K562 (cell line): ENCODE data around the gene SLC5A11. TPM values are rescaled to one million over a fixed set of nuclear protein-coding genes. Genes with fewer than 3 reads are reported as not detected.
A peak's percentile ranks its signal among the peaks of the same experiment; 100 is the strongest.

Experiments
- ETS2 ChIP-seq: IDR thresholded peaks from 2 replicates; pipeline ENCODE4 v1.6.1; 2016; ENCODE audit warnings: borderline replicate concordance, missing genetic modification characterization, mild to moderate bottlenecking, moderate library complexity, missing compliant biosample characterization; ENCODE audit not compliant: poor library complexity, severe bottlenecking
- JUNB ChIP-seq: fragments of 450-650 bp; formaldehyde crosslinking; conservative IDR thresholded peaks from 2 replicates; pipeline ENCODE4 v1.4.0; 2020; ENCODE audit warnings: mild to moderate bottlenecking
- KAT2B ChIP-seq: IDR thresholded peaks from one replicate; pipeline ENCODE4 v1.6.1; 2012; ENCODE audit warnings: low read depth, mild to moderate bottlenecking, control low read depth, inconsistent platforms, low read length, moderate library complexity
- KDM2B ChIP-seq: fragments of 250-450 bp; sonication (Bioruptor Pico); IDR thresholded peaks from 2 replicates; pipeline ENCODE4 v1.8.0; 2021; ENCODE audit warnings: mild to moderate bottlenecking, moderate library complexity
- RHOXF2B ChIP-seq: fragments of 250-450 bp; sonication (Bioruptor Pico); conservative IDR thresholded peaks from 2 replicates; pipeline ENCODE4 v1.5.1; 2021
- TCF7L2 ChIP-seq: fragments of 150-350 bp; IDR thresholded peaks from 2 replicates; pipeline ENCODE4 v1.6.1; 2016; ENCODE audit warnings: low read depth, mild to moderate bottlenecking, low read length, moderate library complexity
- ZC3H11A ChIP-seq: IDR thresholded peaks from 2 replicates; pipeline ENCODE4 v1.6.1; 2012; ENCODE audit warnings: low read depth, low read length, improper control_type of control experiment
- ZNF133 ChIP-seq: fragments of 250-450 bp; sonication (Bioruptor Pico); IDR thresholded peaks from 2 replicates; pipeline ENCODE4 v1.4.0; 2020; ENCODE audit warnings: mild to moderate bottlenecking
- ZNF316 ChIP-seq: fragments of 450-650 bp; IDR thresholded peaks from 2 replicates; pipeline ENCODE4 v1.6.1; 2016
- ZNF696 ChIP-seq: fragments of 250-450 bp; sonication (Bioruptor Pico); conservative IDR thresholded peaks from 2 replicates; pipeline ENCODE4 v1.4.0; 2020; ENCODE audit warnings: mild to moderate bottlenecking, moderate library complexity
- polyA plus RNA-seq, 8 experiments: library from polyadenylated mRNA; depleted of rRNA in 4 of 8; stranded (reverse) in 5 of 8; unstranded in 3 of 8; fragments of >200 nt; fragmentation: Nextera tagmentation in 2 of 8; fragmentation: Illumina TruSeq in 1 of 8; extraction: Ambion mirVana in 2 of 8; extraction: Trizol in 1 of 8; gene quantifications; 2 replicates each; pipeline versions ENCODE4 v1.2.1 to v1.2.3, GENCODE V29; 2011 to 2014; ENCODE audit warnings: inconsistent platforms in 1 of 8, missing spikeins in 1 of 8
- total RNA-seq, 7 experiments: library from RNA; depleted of rRNA in 6 of 7; stranded (reverse); fragments of >200 nt in 6 of 7; fragmentation: Illumina TruSeq in 2 of 7; extraction: Trizol in 2 of 7; gene quantifications; 2 replicates each; pipeline versions ENCODE4 v1.2.1 to v1.2.3, GENCODE V29; 2011 to 2021; ENCODE audit warnings: low replicate concordance in 1 of 7
- TF ChIP-seq, protein P1 (sequence below): fragments of 250-450 bp; sonication (Bioruptor Pico); IDR thresholded peaks from 2 replicates; pipeline ENCODE4 v1.4.0; 2020
- TF ChIP-seq, protein P2 (sequence below): fragments of 450-650 bp; conservative IDR thresholded peaks from 2 replicates; pipeline ENCODE4 v1.6.1; 2016; ENCODE audit warnings: missing genetic modification characterization, low read depth, mild to moderate bottlenecking, control low read depth, missing compliant biosample characterization
- TF ChIP-seq, protein P3 (sequence below): IDR thresholded peaks from 3 replicates; pipeline ENCODE4 v1.6.1; 2011; ENCODE audit warnings: borderline replicate concordance, mild to moderate bottlenecking; ENCODE audit not compliant: insufficient read length, insufficient read depth
- TF ChIP-seq, protein P4 (sequence below): fragments of 450-650 bp; IDR thresholded peaks from 2 replicates; pipeline ENCODE4 v1.6.1; 2018; ENCODE audit warnings: mild to moderate bottlenecking, low read depth; ENCODE audit not compliant: partially characterized antibody
- TF ChIP-seq, protein P5 (sequence below): sonication (generic); formaldehyde crosslinking; IDR thresholded peaks from 2 replicates; pipeline ENCODE4 v1.8.0; 2022; ENCODE audit warnings: mild to moderate bottlenecking, low read depth, missing genetic modification reagents

Gene SLC5A11
- total and polyA plus RNA-seq, 9 of the 15 experiments (the other 6 are each of a cell fraction or from before 2014, with no cell fraction given) = 0.04 to 0.25 (median 0.11) TPM; not detected in 3

DNA sequence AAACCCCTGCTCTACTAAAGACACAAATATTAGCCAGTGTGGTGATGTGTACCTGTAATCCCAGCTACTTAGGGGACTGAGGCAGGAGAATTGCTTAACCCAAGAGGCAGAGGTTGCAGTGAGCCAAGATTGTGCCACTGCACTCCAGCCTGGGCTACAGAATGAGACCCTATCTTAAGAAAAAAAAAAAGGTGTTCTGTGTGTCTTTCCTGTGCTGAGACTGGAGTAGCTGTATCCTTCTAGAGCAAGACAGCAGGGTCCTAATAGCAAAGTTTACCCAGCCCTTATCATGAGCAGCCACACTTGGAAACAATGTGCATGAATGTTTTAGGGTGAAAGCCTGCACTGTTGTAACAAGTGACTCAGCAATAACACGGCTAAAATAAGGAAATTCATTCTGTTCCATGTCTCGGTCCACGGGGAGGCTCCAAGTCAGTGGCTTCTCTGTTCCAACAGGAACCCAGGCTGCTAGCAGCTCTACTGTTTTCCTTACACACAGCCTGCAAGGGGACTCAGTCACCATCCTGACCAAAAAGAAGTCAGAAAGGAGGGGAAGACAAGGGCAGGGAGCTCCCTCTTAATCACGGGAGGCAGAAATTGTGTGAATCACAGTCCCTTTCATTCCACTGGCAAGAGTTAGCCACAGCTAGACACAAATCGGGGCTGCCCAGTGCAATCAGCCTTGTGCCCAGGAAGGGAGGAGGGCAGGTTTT lies 7.1 kb upstream of the SLC5A11 start (continued):
- TF ChIP-seq, protein P1, sequence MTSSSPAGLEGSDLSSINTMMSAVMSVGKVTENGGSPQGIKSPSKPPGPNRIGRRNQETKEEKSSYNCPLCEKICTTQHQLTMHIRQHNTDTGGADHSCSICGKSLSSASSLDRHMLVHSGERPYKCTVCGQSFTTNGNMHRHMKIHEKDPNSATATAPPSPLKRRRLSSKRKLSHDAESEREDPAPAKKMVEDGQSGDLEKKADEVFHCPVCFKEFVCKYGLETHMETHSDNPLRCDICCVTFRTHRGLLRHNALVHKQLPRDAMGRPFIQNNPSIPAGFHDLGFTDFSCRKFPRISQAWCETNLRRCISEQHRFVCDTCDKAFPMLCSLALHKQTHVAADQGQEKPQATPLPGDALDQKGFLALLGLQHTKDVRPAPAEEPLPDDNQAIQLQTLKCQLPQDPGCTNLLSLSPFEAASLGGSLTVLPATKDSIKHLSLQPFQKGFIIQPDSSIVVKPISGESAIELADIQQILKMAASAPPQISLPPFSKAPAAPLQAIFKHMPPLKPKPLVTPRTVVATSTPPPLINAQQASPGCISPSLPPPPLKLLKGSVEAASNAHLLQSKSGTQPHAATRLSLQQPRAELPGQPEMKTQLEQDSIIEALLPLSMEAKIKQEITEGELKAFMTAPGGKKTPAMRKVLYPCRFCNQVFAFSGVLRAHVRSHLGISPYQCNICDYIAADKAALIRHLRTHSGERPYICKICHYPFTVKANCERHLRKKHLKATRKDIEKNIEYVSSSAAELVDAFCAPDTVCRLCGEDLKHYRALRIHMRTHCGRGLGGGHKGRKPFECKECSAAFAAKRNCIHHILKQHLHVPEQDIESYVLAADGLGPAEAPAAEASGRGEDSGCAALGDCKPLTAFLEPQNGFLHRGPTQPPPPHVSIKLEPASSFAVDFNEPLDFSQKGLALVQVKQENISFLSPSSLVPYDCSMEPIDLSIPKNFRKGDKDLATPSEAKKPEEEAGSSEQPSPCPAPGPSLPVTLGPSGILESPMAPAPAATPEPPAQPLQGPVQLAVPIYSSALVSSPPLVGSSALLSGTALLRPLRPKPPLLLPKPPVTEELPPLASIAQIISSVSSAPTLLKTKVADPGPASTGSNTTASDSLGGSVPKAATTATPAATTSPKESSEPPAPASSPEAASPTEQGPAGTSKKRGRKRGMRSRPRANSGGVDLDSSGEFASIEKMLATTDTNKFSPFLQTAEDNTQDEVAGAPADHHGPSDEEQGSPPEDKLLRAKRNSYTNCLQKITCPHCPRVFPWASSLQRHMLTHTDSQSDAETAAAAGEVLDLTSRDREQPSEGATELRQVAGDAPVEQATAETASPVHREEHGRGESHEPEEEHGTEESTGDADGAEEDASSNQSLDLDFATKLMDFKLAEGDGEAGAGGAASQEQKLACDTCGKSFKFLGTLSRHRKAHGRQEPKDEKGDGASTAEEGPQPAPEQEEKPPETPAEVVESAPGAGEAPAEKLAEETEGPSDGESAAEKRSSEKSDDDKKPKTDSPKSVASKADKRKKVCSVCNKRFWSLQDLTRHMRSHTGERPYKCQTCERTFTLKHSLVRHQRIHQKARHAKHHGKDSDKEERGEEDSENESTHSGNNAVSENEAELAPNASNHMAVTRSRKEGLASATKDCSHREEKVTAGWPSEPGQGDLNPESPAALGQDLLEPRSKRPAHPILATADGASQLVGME = no peak
- TF ChIP-seq ZNF696 (no peak), ZNF133 (CRISPR knock-in tag) (no peak), RHOXF2B (no peak), TCF7L2 (no peak), KAT2B (no peak), ZC3H11A (no peak), ETS2 (tag) (no peak), KDM2B (CRISPR knock-in tag) (no peak), JUNB (no peak), ZNF316 (peak; percentile 99)
- TF ChIP-seq, protein P2, sequence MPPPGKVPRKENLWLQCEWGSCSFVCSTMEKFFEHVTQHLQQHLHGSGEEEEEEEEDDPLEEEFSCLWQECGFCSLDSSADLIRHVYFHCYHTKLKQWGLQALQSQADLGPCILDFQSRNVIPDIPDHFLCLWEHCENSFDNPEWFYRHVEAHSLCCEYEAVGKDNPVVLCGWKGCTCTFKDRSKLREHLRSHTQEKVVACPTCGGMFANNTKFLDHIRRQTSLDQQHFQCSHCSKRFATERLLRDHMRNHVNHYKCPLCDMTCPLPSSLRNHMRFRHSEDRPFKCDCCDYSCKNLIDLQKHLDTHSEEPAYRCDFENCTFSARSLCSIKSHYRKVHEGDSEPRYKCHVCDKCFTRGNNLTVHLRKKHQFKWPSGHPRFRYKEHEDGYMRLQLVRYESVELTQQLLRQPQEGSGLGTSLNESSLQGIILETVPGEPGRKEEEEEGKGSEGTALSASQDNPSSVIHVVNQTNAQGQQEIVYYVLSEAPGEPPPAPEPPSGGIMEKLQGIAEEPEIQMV = no peak
- TF ChIP-seq, protein P3, sequence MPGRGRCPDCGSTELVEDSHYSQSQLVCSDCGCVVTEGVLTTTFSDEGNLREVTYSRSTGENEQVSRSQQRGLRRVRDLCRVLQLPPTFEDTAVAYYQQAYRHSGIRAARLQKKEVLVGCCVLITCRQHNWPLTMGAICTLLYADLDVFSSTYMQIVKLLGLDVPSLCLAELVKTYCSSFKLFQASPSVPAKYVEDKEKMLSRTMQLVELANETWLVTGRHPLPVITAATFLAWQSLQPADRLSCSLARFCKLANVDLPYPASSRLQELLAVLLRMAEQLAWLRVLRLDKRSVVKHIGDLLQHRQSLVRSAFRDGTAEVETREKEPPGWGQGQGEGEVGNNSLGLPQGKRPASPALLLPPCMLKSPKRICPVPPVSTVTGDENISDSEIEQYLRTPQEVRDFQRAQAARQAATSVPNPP = no peak
- TF ChIP-seq, protein P4, sequence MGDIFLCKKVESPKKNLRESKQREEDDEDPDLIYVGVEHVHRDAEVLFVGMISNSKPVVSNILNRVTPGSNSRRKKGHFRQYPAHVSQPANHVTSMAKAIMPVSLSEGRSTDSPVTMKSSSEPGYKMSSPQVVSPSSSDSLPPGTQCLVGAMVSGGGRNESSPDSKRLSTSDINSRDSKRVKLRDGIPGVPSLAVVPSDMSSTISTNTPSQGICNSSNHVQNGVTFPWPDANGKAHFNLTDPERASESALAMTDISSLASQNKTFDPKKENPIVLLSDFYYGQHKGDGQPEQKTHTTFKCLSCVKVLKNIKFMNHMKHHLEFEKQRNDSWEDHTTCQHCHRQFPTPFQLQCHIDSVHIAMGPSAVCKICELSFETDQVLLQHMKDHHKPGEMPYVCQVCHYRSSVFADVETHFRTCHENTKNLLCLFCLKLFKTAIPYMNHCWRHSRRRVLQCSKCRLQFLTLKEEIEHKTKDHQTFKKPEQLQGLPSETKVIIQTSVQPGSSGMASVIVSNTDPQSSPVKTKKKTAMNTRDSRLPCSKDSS = no peak
- TF ChIP-seq, protein P5, sequence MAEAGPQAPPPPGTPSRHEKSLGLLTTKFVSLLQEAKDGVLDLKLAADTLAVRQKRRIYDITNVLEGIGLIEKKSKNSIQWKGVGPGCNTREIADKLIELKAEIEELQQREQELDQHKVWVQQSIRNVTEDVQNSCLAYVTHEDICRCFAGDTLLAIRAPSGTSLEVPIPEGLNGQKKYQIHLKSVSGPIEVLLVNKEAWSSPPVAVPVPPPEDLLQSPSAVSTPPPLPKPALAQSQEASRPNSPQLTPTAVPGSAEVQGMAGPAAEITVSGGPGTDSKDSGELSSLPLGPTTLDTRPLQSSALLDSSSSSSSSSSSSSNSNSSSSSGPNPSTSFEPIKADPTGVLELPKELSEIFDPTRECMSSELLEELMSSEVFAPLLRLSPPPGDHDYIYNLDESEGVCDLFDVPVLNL (CRISPR knock-in tag) = no peak
